Memory B cell (primary cell): ENCODE measurements around the gene C3AR1.

Experiments used
- ATAC-seq: fragments of 150-1000 bp; cut with Tn5 transposase; 2 replicates; pipeline ENCODE4 v1.10.0; 2021; ENCODE audit warnings: low read depth, mild to moderate bottlenecking, moderate library complexity
- DNase-seq, 2 donors: peaks; one replicate each; pipeline ENCODE4 v3.0.0; 2022; ENCODE audit warnings: low spot score in 2 of 2
- H3K27ac Mint-ChIP-seq: one replicate; pipeline ENCODE4 v1.8.0; 2022; ENCODE audit warnings: mild to moderate bottlenecking, moderate library complexity, mixed read lengths
- H3K27me3 Mint-ChIP-seq: one replicate; pipeline ENCODE4 v1.8.0; 2022; ENCODE audit warnings: mixed read lengths
- H3K36me3 Mint-ChIP-seq: one replicate; pipeline ENCODE4 v1.8.0; 2022; ENCODE audit warnings: mild to moderate bottlenecking, mixed read lengths
- H3K4me1 Mint-ChIP-seq: one replicate; pipeline ENCODE4 v1.8.0; 2022; ENCODE audit warnings: mixed read lengths
- H3K4me3 Mint-ChIP-seq: one replicate; pipeline ENCODE4 v1.8.0; 2022; ENCODE audit warnings: mild to moderate bottlenecking, moderate library complexity, mixed read lengths
- H3K9me3 Mint-ChIP-seq: one replicate; pipeline ENCODE4 v1.8.0; 2022; ENCODE audit warnings: mixed read lengths

Gene C3AR1

GRCh38 chr12:8047842-8048241 is 18.3 kb downstream of the C3AR1 start:
- ATAC-seq (no peak), DNase-seq (no peak)
- Mint-ChIP-seq H3K4me3 (no peak overlapping the region), H3K27ac (no peak overlapping the region), H3K4me1 (peaks cover 2% of the 10 kb centered on the region), H3K36me3 (peaks cover 37% of the 10 kb centered on the region), H3K27me3 (no peaks in the 10 kb centered on the region), H3K9me3 (no peaks in the 10 kb centered on the region)

DNA sequence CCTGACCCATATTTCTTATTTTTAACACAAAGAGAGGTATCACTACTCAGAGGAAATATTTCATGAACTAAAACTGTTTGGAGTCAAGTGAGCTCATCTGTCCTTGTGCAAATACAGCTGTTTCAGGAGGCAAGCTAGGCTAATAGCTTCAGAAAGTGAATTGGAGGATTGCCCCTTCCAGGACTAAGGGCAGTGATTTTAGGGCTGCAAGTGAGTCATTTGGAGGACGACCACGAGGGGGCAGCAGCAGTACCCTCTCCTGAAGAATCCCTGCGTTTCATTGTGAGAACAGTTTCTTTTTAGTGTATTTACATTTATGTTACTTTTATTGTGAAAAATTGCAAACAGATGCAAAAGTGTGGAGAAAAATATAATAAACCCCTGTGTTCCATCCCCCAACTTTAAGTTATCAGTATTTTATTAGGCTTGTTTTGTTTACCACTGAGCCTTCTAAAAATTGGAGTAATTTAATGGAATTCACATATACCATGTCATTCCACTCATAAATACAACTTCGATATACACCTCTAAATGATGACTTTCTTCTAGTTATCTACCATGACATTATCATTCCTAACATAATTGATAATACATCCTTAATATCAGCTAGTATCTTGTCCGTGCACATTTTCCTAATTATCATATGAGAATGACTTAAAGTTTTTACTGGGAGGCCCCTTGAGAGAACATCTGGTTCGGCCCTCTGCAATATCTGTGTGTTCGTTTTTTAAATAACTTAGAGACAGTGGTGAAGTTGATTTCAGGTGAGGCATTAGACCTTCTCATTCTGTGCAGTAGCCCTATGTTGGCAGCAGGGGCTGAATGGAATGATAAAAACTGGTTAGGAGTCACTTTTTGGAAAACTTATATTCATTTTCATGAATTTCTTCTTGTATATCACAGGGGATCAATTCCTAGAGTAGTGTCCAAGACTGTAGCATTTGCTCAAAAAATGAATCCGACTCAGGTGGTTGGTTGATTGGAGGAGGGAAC is 19.9 kb downstream of the C3AR1 start:
- Mint-ChIP-seq H3K4me1 (peaks cover 6% of the 10 kb centered on the region), H3K36me3 (peaks cover 37% of the 10 kb centered on the region), H3K27me3 (no peaks in the 10 kb centered on the region), H3K9me3 (no peaks in the 10 kb centered on the region), H3K27ac (no peak overlapping the region), H3K4me3 (no peak overlapping the region)
- DNase-seq, result peak; percentile 67 to 72
- ATAC-seq, result peak; percentile 80

- H3K27me3 Mint-ChIP-seq, result no peaks in the 10 kb centered on the region
- ATAC-seq (no peak), DNase-seq (no peak)
- peaks cover 32% of the 10 kb centered on the region for H3K4me1 Mint-ChIP-seq
- no peak overlapping the region for H3K27ac Mint-ChIP-seq
- peaks cover 27% of the 10 kb centered on the region for H3K36me3 Mint-ChIP-seq
- no peak overlapping the region for H3K4me3 Mint-ChIP-seq
- H3K9me3 Mint-ChIP-seq, result no peaks in the 10 kb centered on the region
Measured at GRCh38 chr12:8040791-8041190, 25.4 kb downstream of the C3AR1 start.

DNA sequence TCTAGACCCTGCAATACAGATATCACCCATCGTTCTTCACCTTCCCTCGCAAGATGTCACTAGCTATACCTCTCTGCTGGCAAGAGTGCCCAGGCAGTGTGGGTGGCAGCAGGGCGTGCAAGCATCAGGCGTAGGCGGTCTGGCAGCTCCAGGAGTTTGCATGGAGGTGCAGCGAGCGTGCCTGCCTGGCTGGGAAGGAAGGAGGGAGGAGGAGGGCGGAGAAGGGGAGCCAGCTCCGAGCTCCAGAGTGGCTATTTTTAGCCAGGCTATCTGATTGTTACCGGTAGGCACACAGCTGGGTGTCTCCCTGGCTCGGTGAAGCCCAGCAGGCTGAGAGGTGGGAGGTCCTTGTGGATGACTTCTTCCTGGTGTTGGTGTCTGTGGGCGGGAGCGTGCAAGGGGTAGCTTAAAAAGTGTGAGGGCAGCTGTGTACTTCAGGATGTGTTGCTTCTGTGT is 27.5 kb downstream of the C3AR1 start:
- Mint-ChIP-seq H3K27me3 (no peaks in the 10 kb centered on the region), H3K36me3 (peaks cover 20% of the 10 kb centered on the region), H3K27ac (peak overlapping the region; percentile 29), H3K9me3 (no peaks in the 10 kb centered on the region), H3K4me3 (peak overlapping the region; percentile 53), H3K4me1 (peaks cover 53% of the 10 kb centered on the region)
- DNase-seq, result no peak
- ATAC-seq, result no peak

DNA sequence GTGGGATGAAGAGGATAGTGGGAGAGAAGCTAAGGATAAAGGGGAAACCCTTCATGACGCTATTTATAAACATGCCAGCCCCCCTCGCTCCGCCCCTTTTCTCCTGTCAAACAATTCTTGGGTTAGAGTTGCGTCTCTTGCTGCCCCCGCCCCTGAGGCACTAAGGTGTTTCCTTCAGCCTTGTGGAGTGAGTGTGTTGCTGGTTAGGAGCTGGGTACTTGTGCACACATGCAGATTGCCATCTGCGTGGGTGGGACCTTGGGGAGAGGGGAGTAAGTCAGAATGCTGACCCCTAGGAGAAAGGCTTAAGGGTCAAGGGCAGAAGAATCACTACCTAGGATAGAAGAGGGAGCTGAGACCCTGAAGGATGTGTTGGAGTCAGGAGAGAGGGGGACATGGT is 28.2 kb downstream of the C3AR1 start:
- no peak for ATAC-seq
- peak overlapping the region; percentile 56 for H3K27ac Mint-ChIP-seq
- peaks cover 59% of the 10 kb centered on the region for H3K4me1 Mint-ChIP-seq
- H3K9me3 Mint-ChIP-seq, result no peaks in the 10 kb centered on the region
- H3K36me3 Mint-ChIP-seq, result peaks cover 17% of the 10 kb centered on the region
- H3K27me3 Mint-ChIP-seq, result no peaks in the 10 kb centered on the region
- no peak overlapping the region for H3K4me3 Mint-ChIP-seq
- no peak for DNase-seq

- Mint-ChIP-seq H3K4me3 (peak overlapping the region; percentile 75), H3K4me1 (peaks cover 56% of the 10 kb centered on the region), H3K27ac (peak overlapping the region; percentile 56), H3K27me3 (no peaks in the 10 kb centered on the region), H3K9me3 (no peaks in the 10 kb centered on the region), H3K36me3 (peaks cover 11% of the 10 kb centered on the region)
- DNase-seq, result peak in 1 of 2 donors; percentile 13
- peak; percentile 57 for ATAC-seq
Measured at GRCh38 chr12:8037046-8037663, 29.0 kb downstream of the C3AR1 start.

DNA sequence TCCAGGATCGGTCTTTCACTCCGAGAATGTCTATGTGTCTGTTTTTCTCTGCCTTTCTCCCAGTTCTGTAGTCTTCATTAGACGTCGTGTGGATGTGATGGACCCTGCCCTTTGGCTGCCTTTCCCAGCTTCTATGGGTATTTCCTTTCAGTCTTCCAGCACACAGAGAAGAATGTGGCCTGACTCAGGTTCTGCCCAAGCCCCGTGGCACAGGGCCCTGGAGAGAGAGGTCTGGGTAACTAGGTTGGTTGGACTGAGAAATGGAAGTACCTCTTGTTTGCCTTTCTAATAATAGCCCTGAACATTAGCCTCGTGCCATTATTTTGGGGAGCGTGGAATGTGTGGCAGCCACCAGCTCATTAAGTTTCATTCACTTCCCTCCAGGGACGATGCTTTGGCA is 29.8 kb downstream of the C3AR1 start:
- DNase-seq, result no peak
- no peak overlapping the region for H3K4me3 Mint-ChIP-seq
- peak overlapping the region; percentile 61 for H3K27ac Mint-ChIP-seq
- peaks cover 59% of the 10 kb centered on the region for H3K4me1 Mint-ChIP-seq
- H3K36me3 Mint-ChIP-seq, result peaks cover 11% of the 10 kb centered on the region
- no peaks in the 10 kb centered on the region for H3K9me3 Mint-ChIP-seq
- ATAC-seq, result no peak
- no peaks in the 10 kb centered on the region for H3K27me3 Mint-ChIP-seq

DNA sequence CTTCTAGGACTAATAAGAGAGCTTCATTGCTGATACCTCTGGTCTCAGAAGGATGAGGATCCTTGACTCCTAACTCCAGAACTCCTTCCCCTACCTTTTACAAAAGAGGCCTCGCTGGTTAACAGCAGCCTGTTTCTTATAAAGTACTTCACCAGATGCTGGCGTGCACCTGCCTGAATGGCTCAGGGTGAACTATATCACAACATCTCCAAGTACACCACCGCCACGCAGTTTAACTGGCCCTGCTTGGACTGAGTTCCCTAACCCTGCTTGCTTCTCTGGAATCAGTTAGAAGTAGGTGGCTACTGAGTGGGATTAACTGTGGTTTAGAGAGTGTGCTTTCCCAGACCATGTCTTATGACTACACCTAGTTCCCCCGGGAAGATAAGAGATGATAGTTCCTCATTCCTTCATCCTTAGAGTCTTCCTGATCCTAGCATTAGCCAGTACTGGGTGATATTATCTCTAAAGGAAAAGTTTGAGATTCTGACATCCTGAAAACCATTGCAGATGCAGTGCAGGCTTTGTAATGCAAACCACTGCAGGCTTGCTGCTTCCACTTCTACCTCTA is 30.6 kb downstream of the C3AR1 start:
- no peak for DNase-seq
- peak overlapping the region; percentile 61 for H3K27ac Mint-ChIP-seq
- peaks cover 7% of the 10 kb centered on the region for H3K36me3 Mint-ChIP-seq
- H3K4me1 Mint-ChIP-seq, result peaks cover 59% of the 10 kb centered on the region
- ATAC-seq, result no peak
- no peaks in the 10 kb centered on the region for H3K27me3 Mint-ChIP-seq
- H3K4me3 Mint-ChIP-seq, result peak overlapping the region; percentile 89
- H3K9me3 Mint-ChIP-seq, result no peaks in the 10 kb centered on the region

DNA sequence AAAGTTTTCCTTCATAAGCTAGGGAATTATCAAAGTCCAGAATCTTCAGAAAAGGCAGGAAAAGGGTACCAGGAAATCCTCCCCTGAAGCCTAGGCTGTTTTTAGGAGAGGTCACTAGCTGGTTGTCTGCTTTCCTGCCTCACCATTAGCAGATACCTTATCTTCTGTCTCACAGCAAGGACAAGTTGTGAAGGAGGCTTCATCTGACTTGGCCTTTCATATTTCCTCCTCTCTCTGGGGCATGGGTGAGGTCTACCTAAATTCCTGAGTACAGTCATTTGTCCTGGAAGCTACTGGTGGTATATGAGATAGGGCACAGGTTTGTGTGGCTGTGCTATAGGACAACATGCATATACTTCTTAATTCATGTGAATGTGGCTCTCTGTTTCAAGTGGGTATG is 31.4 kb downstream of the C3AR1 start:
- DNase-seq, result no peak

GRCh38 chr12:8033153-8034044 is 32.8 kb downstream of the C3AR1 start:
- ATAC-seq, result no peak
- H3K4me3 Mint-ChIP-seq, result peak overlapping the region; percentile 89
- peak in 1 of 2 donors; percentile 14 for DNase-seq

More for the DNA sequence above, 31.4 kb downstream of the C3AR1 start:
- Mint-ChIP-seq H3K36me3 (peaks cover 4% of the 10 kb centered on the region), H3K4me1 (peaks cover 59% of the 10 kb centered on the region), H3K27me3 (no peaks in the 10 kb centered on the region), H3K27ac (peak overlapping the region; percentile 91), H3K4me3 (peak overlapping the region; percentile 89), H3K9me3 (no peaks in the 10 kb centered on the region)
- ATAC-seq, result no peak

DNA sequence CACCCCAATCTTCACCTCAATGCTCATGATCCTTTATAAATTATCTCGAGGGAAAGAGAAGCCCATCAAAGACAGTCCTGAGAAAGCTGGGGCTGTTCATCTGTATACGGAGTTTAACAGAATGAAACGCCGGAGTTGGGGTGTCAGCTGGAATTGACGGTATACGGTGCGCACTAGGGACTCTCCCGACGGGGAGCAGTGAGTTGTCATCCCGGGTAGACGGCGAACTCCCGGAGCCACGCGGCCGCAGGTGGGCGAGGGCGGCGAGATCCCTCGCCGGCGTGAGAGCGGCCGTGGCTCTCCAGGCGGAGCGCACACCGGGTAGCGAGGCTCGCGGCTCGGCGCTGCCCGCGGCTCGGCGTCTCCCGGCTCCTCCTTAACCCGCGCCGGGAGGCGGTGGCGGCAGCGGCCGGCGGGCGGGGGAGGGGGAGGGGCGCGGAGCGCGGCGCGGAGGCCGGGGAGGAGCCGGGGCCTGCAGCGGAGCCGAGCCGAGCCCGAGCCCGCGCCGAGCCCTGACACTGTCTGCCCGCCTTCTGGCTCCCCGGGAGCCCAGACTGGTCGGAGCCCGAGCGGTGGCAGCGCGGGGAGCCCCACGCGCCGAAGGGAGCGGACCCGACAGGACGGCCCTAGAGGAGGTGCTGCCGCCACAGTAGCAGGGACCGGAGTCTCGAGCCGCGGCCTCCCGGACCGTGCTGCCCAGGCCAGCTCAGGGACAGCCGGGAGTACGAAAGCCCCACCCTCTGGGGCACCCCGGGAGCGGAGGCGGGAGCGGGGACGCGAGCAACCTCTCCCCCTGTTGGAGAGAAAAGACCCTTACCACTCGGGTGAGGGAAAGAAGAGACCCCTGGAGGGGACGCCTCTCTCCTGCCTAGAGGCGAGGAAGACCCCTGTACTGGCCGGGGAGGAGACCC is 33.7 kb downstream of the C3AR1 start, which contains the start of gene FOXJ2:
TSS of gene FOXJ2 (plus strand) at position 475 of the 911 bp plus-strand sequence. CDS start 7,117 bp downstream, outside the sequence.
- Mint-ChIP-seq H3K27me3 (no peaks in the 10 kb centered on the region), H3K9me3 (no peaks in the 10 kb centered on the region), H3K4me3 (peak within 1 kb of the TSS; percentile 89), H3K4me1 (peaks cover 45% of the 10 kb centered on the region), H3K27ac (peak within 1 kb of the TSS; percentile 91), H3K36me3 (peaks cover 2% of the 10 kb centered on the region)
- peak; percentile 61 to 62 for DNase-seq
- ATAC-seq, result peak; percentile 83

More at GRCh38 chr12:8033153-8034044, 32.8 kb downstream of the C3AR1 start:
- H3K9me3 Mint-ChIP-seq, result no peaks in the 10 kb centered on the region
- H3K36me3 Mint-ChIP-seq, result peaks cover 2% of the 10 kb centered on the region
- H3K4me1 Mint-ChIP-seq, result peaks cover 51% of the 10 kb centered on the region
- H3K27ac Mint-ChIP-seq, result peak overlapping the region; percentile 91
- no peaks in the 10 kb centered on the region for H3K27me3 Mint-ChIP-seq

- ATAC-seq, result no peak
- H3K27me3 Mint-ChIP-seq, result no peaks in the 10 kb centered on the region
- H3K36me3 Mint-ChIP-seq, result peaks cover 2% of the 10 kb centered on the region
- no peaks in the 10 kb centered on the region for H3K9me3 Mint-ChIP-seq
- H3K27ac Mint-ChIP-seq, result peak overlapping the region; percentile 91
- H3K4me3 Mint-ChIP-seq, result peak overlapping the region; percentile 82
- DNase-seq, result no peak
- H3K4me1 Mint-ChIP-seq, result peaks cover 40% of the 10 kb centered on the region
Measured at GRCh38 chr12:8031872-8032241, 34.3 kb downstream of the C3AR1 start.
